ENCODE measurements around the gene PEX7.
"Not testable (repeated sequence)": the region's sequence is repeated elsewhere in the genome, so short reads cannot be mapped to it uniquely, and the experiment has no call there.

PEX7 gene

DNA sequence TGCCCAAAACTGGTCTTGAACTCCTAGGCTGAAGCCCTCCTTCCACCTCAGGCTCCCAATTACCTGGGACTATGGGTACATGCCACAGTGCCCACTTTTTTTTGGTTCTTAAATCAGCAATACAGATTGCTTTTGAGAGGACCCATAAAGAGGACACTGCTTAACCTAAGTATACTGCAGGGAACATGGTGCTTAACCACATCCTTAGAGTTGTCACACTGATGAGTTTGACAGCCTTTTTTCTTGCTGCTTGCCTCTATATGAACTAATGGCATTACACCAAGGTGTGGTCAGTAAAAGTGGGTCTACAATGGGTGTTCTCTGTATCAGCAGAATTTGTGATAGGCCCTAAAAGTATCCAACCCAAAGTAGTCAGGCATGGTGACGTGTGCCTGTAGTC lies 92.6 kb downstream of the PEX7 start:
- no peak for DNase-seq

DNA sequence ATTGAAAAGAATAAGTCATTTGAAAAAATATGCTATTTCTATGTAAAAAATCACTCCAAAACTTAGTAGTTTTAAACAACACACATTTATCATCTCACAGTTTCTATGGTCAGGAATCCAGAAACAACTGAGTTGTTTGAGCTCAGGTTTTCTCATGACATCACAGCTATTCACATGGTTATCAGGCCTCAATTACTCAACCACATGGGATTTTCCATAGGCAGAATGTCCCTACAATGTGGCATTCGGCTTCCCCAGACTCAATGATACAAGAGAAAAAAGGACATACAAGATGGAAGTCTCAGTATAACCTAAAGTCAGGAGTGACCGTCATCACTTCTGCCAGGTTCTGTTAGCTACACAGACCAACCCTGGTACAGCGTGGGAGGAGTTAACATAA lies 96.3 kb downstream of the PEX7 start:
- no peak for DNase-seq

DNA sequence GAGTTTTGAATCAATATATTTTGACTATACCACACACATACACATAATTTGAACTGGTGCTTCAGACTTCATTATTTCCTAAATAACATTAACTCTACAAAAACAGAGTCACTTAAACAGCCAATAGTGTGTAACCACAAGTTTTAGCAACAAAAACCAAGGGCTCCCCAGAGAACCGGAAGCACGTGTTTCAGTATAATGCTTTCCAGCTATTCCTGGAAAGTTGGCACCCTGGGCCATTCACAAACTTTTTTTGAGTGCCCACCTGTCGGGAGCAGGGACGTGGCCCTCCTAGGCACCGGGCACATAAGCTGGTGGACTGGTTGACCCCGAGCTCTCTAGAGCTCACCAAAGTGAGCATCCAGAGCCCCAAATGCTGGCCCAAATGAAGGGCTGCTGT lies 97.8 kb downstream of the PEX7 start:
- DNase-seq: no peak

DNA sequence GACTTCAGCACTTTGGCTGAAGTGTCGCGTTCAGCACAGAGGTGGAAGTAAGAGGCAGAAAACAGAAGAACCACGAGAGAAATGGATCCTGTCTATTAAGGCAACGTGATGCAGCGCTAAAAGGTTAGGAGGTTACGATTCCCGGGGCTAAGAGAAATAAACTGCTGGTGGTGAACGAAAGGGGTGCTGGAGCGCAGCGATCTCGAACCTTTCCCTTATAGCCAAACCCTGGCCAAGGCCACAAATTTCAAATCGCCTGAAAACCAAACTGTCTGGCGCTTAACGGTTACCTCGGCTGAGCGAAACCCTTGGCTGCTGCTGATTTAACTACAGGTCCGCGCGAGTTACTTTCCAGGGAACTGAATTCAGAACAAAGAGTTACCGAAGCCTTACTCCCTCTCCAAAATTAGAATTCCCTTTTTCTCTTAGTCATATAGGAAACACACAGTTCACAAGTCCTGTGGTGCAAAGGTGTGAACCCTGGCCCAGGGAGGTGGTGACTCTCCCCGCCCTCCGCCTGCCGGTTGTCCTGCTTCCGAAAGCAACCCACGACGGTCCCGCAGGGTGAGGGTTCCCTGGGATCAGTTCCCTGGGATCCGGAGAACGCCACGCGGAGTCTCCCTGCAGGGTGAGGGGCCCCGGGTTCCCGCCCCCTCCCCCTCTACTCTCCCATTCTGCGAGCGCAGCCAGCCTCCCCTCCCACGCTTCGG lies 98.4 kb downstream of the PEX7 start:
- no peak for DNase-seq

DNA sequence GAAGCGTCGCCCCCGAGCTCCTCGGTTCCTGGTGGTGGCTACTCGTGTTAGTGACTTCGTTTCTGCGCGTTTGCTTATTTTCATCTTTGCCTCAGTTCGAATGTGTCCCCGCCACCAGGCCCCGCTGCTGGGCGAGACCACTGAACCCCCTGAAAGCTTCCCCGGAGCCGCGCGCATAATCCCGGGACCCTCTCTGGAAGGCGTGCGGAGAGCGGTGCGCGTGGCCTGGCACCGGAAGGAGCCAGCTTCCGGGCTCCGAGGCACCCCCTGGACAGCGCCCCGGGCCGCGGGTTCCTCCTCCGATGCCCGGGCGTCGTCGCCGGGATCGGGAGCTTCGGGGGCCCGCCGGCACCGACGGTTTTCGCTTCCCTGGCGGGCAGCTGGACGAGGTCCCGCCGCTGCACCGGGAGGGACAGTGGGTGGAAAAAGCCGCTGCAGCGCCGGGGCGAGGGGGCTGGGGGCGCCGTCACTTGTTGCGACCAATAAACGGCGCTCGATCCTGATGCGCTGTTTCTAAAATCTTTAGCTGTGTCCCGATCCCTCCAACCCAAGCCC lies 99.1 kb downstream of the PEX7 start:
- DNase-seq: no peak

DNA sequence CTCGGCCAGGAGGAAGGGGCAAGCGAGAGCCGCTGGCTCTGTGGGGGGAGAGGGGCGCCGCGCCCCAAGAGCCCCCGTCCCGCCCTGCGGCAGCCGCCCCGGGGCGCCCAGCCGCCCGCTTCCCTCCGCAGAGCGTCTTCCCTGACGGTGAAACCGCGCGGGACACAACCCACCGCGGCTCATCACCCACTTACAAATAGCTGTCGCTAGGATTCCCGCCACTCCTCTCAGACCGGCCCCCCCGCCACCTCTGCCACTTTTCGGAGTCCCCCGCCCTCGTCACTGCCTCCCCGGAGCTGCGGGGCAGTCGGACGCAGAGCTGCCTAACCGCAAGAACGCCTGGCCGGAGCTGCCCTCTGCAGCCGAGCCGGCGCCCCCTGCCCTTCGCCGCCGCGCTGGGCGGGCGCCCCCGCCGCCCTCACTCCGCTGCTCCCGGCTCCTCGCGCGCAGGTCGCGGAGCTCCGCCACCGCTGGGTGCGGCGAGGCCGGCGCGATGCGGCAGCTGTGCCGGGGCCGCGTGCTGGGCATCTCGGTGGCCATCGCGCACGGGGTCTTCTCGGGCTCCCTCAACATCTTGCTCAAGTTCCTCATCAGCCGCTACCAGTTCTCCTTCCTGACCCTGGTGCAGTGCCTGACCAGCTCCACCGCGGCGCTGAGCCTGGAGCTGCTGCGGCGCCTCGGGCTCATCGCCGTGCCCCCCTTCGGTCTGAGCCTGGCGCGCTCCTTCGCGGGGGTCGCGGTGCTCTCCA lies 99.7 kb downstream of the PEX7 start, which contains the start of gene SLC35D3:
SLC35D3 (plus strand) TSS at position 366 of the 749 bp plus-strand sequence; CDS start at position 494, 128 bp downstream.
- DNase-seq: no peak

DNA sequence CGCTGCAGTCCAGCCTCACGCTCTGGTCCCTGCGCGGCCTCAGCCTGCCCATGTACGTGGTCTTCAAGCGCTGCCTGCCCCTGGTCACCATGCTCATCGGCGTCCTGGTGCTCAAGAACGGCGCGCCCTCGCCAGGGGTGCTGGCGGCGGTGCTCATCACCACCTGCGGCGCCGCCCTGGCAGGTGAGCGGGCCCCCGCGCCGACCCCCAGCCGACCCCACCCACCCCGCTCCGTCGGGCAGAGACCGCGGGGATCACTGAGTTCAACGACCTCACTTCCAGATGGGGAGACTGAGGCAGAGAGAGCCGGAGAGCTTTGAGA lies 100.3 kb downstream of the PEX7 start:
- no peak for DNase-seq

DNA sequence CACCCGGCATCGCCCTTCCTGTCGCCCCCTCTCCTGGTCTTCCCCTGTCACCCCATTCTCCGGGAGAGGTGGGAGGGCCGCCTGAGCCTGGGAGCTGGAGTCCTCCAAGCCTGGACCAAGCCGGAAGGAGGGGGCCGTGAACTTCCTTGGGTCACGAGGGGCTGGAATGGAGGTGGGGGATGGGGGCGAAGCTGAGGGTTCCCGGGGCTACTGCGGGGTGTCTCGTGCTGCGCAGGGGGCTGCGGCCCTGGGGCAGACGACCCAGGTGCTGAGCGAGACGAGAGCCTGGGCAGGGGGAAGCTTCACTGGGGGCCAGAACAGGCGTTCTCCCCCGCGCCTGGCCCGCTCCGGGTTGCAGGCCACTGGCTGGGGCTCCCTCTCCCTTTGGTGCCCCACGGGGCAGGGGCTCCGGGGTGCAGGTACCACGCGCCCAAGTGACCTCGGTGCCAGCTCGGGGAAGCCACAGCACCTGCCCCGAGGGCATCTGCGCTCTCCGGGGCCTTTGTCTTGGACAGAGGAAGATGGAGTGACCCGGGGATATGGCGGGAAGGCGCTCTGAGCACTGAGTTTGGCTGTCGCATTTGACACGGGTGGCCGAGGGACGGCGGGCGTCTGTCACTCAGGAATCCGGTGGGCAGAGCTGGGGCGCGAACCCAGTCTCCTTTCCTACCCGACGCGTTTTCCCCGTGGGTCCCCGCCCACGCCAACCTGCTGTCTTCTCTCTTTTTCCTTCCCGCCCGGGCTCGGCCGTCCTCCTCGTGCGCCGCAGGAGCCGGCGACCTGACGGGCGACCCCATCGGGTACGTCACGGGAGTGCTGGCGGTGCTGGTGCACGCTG lies 100.9 kb downstream of the PEX7 start:
- DNase-seq: no peak

DNA sequence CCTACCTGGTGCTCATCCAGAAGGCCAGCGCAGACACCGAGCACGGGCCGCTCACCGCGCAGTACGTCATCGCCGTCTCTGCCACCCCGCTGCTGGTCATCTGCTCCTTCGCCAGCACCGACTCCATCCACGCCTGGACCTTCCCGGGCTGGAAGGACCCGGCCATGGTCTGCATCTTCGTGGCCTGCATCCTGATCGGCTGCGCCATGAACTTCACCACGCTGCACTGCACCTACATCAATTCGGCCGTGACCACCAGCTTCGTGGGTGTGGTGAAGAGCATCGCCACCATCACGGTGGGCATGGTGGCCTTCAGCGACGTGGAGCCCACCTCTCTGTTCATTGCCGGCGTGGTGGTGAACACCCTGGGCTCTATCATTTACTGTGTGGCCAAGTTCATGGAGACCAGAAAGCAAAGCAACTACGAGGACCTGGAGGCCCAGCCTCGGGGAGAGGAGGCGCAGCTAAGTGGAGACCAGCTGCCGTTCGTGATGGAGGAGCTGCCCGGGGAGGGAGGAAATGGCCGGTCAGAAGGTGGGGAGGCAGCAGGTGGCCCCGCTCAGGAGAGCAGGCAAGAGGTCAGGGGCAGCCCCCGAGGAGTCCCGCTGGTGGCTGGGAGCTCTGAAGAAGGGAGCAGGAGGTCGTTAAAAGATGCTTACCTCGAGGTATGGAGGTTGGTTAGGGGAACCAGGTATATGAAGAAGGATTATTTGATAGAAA lies 101.7 kb downstream of the PEX7 start:
- DNase-seq: no peak

DNA sequence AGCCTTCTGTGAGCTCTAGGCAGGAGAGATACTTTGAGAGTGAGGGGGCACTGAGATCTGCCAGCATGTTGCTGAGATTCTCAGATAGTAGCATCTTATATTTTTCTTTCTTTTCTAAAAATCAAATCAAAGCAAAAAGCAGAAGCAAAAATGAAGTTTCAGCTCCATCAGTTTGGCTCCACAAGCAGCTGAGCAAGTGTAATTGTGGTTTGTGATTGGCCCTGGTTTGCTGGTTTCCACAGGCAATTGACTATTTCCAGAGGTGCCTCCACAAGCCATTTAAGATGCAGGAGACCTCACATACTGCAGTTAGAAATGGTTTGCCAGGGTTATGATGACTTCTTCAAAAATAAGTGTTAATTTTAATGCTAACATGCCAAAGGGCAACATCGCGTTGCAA lies 104.0 kb downstream of the PEX7 start:
- DNase-seq: no peak

DNA sequence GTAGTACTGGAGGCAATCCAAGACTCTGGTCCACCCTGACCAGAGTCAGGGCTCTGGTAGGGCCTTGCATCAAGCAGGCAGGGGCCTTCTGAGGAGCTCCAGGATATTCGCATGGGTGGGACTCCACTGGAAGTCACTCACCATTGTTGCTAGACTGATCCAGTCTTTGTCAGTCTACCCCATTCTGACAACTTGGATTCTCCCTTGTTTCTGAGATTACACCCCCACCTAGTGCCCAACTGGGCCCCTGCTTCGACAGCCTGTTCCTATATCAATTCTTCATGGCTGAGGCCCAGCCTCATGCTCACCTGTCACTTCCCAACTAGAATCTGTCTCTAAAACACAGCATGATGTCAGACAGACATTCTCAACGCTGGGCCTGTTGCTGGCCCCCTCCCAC lies 104.9 kb downstream of the PEX7 start:
- DNase-seq: no peak

DNA sequence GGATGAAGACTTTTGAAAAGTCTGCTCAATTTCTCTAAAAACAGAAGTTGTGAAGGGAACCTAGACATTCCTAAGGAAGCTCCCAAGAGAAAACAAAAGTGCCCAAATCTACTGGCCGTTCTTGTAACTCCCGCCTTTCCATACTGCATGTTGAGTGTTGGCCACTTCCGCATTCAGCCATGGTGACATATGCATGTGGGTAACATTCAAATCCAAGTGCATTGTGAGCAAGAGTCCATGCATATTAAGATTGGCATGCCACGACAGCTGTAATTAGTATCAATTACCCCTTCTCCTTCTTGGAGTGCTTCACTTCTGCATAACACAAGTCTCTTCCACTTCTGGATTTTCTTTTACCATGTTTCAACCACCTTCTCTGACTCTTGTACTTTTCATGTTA lies 108.1 kb downstream of the PEX7 start:
- DNase-seq: no peak

DNA sequence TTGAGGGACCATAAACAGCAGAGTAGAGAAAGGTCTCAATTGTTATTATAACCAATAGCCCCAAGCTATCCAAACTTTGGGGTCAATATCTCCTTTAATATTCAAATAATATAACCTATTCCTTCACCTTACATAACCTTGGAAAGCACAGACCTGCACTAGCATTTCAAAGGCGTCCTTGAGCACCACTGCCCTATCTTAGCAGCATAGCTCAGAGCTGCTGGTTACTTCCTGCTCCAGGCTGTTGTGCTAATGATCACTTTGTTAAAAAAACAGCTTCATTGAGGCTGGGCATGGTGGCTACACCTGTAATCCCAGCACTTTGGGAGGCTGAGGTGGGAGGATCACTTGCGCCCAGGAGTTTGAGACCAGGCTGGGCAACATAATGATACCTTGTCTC lies 110.2 kb downstream of the PEX7 start:
- no peak for DNase-seq

DNA sequence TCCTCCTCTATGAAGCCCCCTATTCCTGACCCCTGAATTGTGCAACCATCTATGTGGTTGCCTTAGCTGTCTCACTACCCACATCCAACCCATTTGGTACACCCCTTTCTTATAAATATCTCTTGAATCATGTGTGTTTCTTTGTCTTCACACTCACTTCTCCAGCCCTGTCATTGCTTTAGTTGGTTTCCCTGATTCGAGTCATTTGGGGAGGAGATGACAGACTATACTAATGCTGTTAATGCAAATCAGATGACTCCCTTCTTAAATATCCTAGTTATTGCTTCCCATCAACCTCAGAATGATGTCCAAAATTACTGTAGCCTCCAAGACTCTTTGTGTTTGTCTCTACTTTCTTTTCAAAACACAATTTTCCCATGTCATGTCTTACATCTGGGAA lies 122.7 kb downstream of the PEX7 start:
- DNase-seq: no peak

DNA sequence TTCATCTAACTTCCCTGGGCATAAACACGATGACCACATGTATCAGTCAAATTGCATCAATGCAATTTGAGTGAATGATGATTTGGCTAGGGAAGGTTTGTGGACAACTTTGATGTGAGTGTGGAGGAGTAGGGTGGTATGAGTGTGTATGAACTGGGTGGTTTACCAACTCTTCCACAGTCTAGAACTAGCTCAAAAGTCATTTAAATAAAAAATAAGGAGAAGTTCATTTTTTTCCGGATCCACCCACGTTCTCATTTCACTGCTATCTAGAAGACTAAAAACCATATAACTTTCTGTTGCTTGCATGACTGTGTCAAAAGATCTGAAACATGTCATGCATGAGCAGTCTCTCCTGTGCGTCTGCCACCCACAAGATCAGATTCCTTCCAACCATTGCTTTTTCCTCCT lies 123.3 kb downstream of the PEX7 start:
- no peak for DNase-seq

DNA sequence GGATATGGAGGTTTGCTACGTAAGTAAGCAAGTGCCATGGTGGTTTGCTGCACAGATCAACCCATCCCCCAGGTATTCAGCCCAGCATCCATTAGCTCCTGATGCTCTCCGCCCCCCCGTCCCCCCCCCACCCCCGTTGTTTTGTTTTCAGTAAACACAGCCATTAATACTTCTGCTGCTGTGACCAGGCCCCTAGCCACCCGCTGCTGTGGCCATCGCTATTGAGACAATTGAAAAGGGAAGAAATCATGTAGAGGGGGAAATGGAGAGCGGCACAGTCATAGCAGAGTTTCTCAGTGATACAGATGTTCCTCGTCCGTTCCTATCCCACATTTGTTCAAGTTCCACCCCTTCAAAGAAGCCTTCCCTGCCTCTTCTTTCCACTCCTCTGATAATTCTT lies 124.6 kb downstream of the PEX7 start:
- no peak for DNase-seq

DNA sequence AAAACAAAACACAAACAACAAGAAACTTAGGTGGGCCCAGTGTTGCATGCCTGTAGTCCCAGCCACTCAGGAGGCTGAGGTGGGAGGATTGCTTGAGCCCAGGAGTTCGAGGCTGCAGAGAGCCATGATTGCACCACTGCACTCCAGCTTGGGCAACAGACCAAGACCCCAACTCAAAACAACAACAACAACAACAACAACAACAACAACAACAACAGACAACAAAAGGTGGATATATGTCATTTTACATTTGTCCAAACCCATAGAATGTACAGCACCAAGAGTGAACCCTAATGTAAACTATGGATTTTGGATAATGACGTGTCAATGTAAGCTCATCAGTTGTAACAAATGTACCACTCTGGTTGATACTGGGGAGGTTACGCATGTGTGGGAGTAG lies 127.6 kb downstream of the PEX7 start:
- DNase-seq: not testable (repeated sequence)

DNA sequence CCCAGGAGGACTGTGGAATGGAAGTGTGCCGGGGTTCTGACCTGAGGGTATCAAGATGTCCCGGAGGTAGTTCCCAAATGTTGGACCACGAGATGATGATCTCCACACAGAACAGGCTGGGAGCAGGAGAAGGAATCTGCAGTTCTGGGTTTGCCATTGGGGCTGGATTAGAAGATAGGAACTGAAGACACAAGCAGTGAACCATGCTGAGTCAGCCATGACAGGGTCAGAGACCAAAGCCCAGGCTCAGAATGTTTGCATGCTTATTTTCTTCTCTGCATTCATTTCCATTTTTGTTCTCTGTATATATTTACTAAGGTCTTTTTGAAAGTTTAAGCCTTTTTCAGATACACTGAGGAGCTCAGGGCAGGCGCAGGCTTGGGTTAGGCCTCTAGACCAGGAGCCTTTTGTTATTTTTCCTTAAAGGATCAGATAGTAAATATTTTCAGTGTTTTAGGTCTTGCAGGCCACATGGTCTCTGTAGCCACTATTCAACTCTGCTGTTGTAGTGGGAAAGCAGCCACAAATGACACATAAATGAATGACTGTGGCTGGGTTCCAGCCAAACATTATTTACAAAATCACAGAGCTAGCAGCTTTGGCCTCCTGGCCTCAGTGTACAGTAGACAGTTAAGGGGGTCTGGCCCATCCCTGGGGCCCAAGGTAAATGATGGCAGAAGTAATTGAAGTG lies 128.2 kb downstream of the PEX7 start:
- no peak for DNase-seq

DNA sequence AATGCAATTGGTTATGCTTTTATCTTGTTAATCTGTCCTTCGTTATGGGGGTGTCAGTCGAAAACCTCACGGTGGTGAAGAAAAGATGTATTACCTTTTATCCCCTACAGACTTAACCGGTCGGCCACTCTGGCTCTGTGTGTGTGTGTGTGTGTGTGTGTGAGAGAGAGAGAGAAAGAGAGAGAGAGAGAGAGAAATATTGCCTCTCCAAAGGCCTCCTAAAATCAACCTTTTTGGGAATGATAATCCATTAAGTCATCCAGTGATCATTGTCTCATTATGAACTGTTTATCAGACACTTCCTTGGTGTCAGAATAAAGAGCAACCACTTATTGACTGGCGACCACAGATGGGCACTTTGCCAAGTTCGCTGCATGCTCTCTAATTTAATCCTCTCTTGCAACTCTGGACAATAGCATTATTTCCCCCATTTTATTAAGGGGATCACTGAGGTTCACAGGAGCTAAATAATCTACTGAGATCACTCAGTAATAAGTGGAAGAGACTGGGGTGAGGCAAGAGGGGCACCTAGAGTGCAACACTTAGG lies 130.4 kb downstream of the PEX7 start:
- no peak for DNase-seq

DNA sequence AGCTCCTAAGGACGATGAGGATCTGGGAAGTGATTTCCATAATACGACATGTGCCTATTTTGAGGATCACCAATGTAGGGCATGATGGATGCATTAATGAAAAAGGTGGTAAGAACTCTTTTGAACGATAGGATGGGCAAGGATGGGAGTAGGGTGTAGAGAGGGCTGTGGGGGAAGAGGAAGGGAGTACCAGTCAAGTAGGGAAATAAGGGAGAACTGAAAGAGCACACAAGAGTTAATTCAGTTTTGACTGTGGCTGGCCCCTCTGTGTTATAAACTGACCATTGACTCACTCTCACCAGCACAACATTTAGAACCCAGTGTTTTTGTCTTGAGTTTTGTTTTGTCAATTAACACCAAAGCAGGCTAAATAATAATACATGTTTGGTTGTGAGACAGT lies 132.7 kb downstream of the PEX7 start:
- DNase-seq: no peak

DNA sequence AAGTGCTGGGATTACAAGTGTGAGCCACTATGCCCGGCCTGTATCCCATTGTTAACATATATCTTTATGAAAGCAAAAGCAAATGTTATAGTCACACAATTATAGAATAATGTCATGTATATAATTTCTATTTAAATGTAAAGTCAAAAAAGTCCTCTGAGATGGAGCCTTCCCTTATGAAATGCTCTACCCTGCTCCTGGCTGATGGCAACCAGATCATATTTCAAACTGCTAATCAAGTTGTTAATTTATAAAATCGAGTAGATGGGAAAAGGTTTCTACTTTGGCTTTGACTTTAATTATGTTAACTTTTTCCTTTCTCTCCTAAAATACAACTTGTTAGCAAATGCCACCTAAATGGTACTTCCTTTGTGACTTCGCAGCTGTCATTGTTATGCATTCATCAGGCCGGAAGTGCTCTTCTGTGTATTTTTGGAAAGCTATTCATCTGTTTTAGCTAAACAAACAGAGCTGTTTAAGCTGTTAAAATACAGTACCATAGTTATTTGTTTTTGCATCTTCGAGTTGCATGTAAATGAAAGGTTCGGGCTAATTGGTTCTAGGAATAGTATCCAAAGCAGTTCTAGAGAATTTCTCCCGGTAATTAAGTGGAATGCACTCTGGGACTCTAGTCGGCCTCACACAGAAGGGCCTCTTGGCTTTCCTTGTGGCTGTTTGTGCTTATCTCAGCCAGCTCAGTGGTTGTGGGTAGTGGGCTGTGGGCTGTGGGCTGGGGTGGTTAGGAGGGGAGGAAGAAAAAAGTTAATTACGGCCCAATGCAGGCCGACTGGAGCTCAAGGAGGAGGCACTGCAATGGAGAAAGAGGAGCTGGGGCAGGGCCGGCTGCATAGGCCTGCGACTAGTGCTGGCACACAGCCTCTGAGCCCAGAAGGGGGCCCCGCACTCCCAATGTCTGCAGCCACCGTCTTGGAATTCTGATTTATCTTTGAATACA lies 134.5 kb downstream of the PEX7 start:
- DNase-seq: no peak

All from activated CD4-positive, alpha-beta T cell treated with anti-CD3 and anti-CD28 coated beads, Interleukin-2, amount 50 U/mL, for 16 hours (primary cell).